Thyroid gland (tissue), 4 donors: ENCODE data around the gene GPSM1.

Source experiments
- CTCF ChIP-seq, 6 experiments: fragments of 200-600 bp in 3 of 6; fragments of 450-650 bp in 3 of 6; sonication (generic) in 3 of 6; IDR thresholded peaks; one replicate each; pipeline ENCODE4 v1.5.1; 2016 to 2019; ENCODE audit warnings: antibody characterized with exemption in 6 of 6, mild to moderate bottlenecking in 2 of 6, inconsistent platforms in 1 of 6, moderate library complexity in 1 of 6
- POLR2A ChIP-seq, 2 donors: fragments of 450-650 bp; IDR thresholded peaks; one replicate each; pipeline ENCODE4 v1.6.1; 2017; ENCODE audit warnings: antibody characterized with exemption in 2 of 2, mild to moderate bottlenecking in 2 of 2, moderate library complexity in 1 of 2

- no peak for TF ChIP-seq CTCF (IDR thresholded peaks at IDR 0.05)
- TF ChIP-seq POLR2A (IDR thresholded peaks at IDR 0.05): no peak
Observed at GRCh38 chr9:136336156-136336870, 9.0 kb downstream of the GPSM1 start.
